ENCODE data around the gene CLDN14. TPM values are rescaled to one million over a fixed set of nuclear protein-coding genes. Genes with fewer than 3 reads are reported as not detected.

The CLDN14 gene
- total RNA-seq, 1 experiment from 2014 or later: not detected

GRCh38 chr21:36471254-36471723 is 8.6 kb downstream of the CLDN14 start:
- DNase-seq (ENCODE audit: low spot score): peak; percentile 63

DNA sequence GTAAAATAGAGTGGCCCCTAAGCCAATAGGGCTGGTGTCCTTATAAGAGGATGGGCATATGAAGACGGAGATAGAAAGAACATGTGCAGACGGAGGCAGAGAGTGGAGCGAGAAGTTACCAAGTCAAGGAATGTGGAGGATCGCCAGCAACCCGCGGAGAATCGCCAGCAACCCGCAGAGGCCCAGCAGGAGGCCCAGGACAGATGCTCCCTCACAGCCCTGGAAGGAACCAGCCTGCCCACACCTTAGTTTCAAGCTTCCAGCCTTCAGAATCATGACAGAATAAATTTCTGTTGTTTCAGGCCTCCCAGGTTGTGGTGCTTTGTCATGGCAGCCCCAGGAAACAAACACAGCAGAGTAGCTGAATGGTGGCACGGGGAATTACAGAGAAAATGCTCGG is 9.6 kb downstream of the CLDN14 start:
- no peak for DNase-seq (ENCODE audit: low spot score)

DNA sequence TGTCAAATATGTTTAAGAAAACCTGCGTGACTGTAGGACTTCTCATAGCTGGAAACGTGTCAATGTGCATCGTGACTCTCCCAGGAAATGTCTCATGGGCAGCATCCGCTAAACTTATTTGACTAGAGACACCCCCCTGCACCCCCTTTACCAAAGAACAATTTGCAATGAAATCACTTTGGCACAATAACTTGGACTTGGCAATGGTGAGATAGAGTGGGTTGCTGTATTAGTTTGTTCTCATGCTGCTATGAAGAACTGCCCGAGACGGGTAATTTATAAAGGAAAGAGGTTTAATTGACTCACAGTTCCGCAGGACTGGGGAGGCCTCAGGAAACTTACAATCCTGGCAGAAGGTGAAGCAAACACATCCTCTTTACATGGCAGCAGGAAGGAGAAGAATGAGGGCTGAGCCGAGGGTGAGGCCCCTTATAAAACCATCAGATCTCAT is 13.8 kb downstream of the CLDN14 start:
- no peak for DNase-seq (ENCODE audit: low spot score)

DNA sequence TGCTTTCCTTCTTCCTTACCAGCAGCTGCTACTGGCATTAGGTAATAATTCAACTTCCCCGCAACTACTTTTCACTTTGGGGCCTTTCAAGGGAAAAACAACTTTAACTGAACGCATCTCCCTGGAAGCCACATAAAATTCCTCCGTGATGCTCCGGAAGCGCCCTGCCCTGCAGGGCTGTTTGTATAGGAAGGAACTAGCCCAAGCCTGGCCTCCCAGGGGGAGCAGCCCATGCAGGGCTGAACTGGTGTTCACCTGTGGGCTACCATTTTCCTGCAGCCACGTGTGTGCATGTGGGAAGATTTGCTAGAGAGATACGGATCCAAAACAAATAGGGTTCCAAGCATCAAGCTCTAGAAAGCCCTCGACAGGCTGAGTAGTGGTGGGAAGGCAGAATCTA is 14.4 kb downstream of the CLDN14 start:
- DNase-seq (ENCODE audit: low spot score): no peak

- DNase-seq (ENCODE audit: low spot score): no peak
Measured at GRCh38 chr21:36464590-36464989, 15.3 kb downstream of the CLDN14 start.

DNA sequence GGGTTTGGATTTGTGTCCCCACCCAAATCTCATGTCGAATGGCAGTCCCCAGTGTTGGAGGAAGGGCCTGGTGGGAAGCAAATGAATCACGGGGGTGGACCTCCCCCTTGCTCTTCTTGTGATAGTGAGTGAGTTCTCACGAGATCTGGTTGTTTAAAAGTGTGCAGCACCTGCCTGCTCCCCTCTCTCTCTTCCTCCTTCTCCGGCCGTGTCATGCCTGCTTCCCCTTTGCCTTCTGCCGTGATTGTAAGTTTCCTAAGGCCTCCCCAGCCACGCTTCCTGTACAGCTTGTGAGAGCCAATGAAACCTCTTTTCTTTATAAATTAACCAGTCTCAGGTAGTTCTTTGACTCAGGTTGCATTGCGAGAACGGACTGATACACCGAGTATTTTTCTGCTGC is 15.9 kb downstream of the CLDN14 start:
- DNase-seq (ENCODE audit: low spot score): no peak

GRCh38 chr21:36463204-36463603 is 16.7 kb downstream of the CLDN14 start:
- DNase-seq (ENCODE audit: low spot score): no peak

DNA sequence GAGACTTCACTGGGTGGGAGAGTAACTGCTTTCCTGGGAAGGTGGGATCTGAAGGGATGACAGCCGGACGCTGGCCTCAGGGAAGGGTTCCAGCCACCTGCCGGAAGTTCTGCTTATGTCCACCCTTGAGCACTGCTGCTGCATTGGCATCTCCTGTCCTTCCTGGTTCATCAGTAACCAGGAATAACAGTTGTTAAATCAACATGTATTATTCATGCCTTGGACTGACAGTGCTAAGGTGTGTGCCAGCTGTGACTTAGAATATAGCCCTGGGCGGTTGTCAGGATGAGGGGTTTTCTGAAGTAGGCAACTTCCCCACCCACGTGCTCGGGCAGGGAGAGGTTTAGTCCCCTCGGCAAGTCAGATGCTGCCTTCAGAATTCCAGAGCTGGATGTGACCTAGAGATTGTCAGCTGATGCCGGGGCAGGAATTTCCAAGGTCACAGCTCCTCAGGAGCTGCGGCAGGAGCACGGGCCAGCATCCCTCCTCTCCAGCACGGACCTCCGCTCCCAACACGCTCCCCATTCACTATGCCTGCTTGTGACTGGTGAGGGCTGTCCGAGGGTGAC is 17.9 kb downstream of the CLDN14 start:
- no peak for DNase-seq (ENCODE audit: low spot score)

DNA sequence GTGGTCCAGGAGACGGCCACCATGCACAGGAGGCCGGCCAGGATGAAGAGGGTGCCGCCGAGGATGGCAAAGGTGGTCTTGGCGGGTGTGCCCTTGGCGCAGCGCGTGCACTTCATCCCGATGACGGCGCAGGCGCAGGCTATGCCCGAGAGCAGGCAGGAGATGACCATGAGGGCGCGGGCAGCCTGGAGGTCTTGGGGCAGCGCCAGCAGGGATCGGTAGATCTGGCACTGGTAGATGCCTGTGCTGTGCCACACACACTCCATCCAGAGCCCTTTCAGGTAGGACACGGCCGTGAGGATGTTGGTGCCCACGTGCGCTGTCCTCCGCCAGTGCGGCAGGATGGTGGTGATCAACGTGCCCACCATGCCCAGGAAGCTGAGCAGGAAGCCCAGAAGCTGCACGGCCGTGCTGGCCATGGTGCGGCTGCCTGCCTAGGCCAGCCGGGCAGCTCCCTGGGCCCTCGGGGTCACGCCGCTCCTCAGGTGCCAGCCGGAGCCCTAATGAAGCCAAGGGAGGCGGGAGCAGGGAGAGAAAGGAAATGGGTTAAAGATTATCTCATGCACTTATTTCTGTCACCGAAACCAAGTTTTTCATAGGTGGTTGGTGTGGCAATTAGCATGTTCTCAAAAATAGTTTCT is 18.5 kb downstream of the CLDN14 start:
- DNase-seq (ENCODE audit: low spot score): no peak

- no peak for DNase-seq (ENCODE audit: low spot score)
Measured at GRCh38 chr21:36460866-36461265, 19.1 kb downstream of the CLDN14 start.

- no peak for DNase-seq (ENCODE audit: low spot score)
Measured at GRCh38 chr21:36459098-36459497, 20.8 kb downstream of the CLDN14 start.

- no peak for DNase-seq (ENCODE audit: low spot score)
Measured at GRCh38 chr21:36456729-36457414, 23.1 kb downstream of the CLDN14 start.

GRCh38 chr21:36454706-36455105 is 25.2 kb downstream of the CLDN14 start:
- no peak for DNase-seq (ENCODE audit: low spot score)

DNA sequence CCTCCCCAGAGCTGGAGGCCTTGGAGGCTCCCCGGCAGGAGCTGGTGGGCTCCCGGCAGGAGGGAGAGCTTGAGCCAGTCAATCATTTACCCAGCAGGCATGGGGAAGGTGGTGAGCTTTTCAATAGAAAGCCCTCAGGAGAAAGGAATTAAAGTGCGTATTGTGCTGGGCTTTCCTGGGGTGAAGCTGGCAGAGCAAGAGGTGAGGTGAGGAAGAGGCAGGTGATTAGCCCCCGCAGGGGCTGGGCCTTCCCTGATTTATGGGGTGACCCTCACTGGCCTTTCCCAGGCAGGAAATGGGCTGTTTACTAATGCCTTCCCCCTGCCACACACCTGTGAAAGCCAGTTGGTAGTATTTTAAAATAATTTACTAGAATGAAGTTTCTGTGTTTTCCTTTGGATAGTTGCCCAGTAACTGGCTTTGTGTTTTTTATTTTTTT is 25.8 kb downstream of the CLDN14 start:
- DNase-seq (ENCODE audit: low spot score): no peak

- no peak for DNase-seq (ENCODE audit: low spot score)
Measured at GRCh38 chr21:36452281-36452825, 27.6 kb downstream of the CLDN14 start.

DNA sequence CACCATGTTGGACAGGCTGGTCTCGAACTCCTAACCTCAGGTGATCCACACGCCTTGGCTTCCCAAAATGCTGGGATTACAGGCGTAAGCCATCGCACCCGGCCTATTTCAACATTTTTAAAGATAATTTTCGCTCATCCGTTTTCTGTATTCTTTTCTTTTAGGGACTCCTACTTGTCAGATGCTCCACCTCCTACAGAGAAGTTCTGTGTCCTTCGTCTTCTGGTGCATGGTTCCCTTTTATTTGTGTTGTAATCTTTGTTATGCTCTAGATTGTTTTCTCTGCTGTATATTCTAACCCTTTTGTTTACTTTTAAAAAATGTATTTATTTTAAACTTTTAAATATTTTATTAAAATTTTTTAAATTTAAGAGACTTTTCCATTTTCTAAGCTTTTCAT is 28.4 kb downstream of the CLDN14 start:
- DNase-seq (ENCODE audit: low spot score): no peak

- no peak for DNase-seq (ENCODE audit: low spot score)
Measured at GRCh38 chr21:36450511-36450910, 29.4 kb downstream of the CLDN14 start.

DNA sequence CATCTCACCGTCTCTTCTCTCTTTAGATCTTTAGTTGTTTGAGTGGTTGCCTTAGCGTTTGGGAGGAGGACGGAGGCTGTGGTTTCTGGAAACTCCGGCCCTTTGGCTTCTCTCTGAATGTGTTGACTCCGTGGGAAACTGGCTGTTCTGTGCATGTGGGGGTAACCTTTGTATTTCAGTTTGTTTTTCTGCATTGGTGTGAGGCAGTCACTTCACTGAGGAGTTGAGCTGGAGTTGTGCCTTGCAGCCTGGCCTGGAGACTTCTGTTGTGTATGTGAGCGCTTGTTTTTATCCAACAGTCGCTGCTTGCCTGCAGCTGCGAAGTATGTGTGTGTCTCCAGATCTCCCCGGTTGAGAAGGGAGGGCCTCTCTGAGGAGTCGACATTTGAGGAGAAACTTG is 33.6 kb downstream of the CLDN14 start:
- DNase-seq (ENCODE audit: low spot score): no peak

DNA sequence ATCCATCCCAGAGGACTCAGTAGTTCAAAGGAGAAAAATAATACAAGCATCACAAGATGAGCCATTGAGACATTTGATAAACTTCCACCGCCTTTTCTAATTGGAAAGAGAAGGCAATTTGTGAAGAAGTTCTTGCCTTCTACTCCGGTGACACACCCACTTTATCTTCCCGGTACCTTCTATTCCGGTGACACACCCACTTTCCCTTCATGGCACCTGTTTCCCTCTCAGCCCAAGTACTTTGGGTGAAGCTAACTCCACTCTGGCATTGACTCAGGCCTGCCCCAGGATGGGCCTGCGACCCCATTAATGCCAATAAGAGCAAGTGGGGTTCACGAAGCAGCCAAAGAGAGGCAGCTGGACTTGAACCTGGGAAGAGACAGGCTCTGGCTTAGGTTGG is 38.2 kb downstream of the CLDN14 start:
- no peak for DNase-seq (ENCODE audit: low spot score)

DNA sequence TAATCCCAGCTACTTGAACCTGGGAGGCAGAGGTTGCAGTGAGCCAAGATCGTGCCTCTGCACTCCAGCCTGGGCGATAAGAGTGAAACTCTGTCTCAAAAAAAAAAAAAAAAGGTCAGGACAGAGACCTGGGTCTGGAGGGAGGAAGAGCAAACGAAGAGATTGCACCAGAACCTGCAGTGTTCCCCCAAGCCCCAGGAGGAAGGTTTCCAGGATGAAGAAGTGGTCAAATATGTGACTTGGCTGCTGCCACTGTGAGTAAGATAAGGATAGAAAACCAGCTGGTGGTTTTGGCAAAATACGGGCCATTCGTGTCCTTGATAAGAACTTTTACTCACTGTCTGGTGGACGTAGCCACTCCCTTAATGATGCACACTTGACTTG is 42.2 kb downstream of the CLDN14 start:
- no peak for DNase-seq (ENCODE audit: low spot score)

GRCh38 chr21:36436829-36437744 is 42.8 kb downstream of the CLDN14 start:
- no peak for DNase-seq (ENCODE audit: low spot score)

DNA sequence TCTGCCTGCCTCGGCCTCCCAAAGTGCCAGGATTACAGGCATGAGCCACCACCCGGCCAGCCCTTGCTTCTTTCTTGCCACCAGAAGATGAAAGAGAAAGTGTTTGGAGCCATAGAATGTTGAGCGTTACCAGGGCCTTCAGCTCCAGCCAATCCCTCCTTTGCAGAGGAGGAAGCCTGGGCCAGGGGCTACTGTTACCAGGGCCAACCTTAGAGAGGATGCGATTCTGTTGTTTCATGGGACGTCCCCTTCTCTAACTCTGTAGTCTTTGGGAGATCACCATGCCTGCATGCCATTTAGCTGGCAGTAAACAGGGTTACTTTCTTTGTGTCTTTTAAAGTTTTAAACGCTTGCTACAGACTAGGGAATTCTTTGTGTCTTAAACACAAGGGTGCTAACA is 45.8 kb downstream of the CLDN14 start:
- no peak for DNase-seq (ENCODE audit: low spot score)

Measured in H4 (cell line).